Prostate gland (tissue), 2 donors: ENCODE measurements around the gene TKTL1.
"Not testable (repeated sequence)": the region's sequence is repeated elsewhere in the genome, so short reads cannot be mapped to it uniquely, and the experiment has no call there.

Source experiments
- POLR2A ChIP-seq: fragments of 450-650 bp; IDR thresholded peaks from one replicate; pipeline ENCODE4 v1.6.1; 2016; ENCODE audit warnings: antibody characterized with exemption, mild to moderate bottlenecking
- TF ChIP-seq, protein P1 (sequence below), 4 experiments: fragments of 200-600 bp in 2 of 4; fragments of 450-650 bp in 2 of 4; sonication (generic) in 2 of 4; IDR thresholded peaks; 1 replicate in 3 of 4; 2 replicates in 1 of 4; pipeline ENCODE4 v1.5.1; 2016 to 2019; ENCODE audit warnings: antibody characterized with exemption in 4 of 4, mild to moderate bottlenecking in 2 of 4, moderate library complexity in 2 of 4

DNA sequence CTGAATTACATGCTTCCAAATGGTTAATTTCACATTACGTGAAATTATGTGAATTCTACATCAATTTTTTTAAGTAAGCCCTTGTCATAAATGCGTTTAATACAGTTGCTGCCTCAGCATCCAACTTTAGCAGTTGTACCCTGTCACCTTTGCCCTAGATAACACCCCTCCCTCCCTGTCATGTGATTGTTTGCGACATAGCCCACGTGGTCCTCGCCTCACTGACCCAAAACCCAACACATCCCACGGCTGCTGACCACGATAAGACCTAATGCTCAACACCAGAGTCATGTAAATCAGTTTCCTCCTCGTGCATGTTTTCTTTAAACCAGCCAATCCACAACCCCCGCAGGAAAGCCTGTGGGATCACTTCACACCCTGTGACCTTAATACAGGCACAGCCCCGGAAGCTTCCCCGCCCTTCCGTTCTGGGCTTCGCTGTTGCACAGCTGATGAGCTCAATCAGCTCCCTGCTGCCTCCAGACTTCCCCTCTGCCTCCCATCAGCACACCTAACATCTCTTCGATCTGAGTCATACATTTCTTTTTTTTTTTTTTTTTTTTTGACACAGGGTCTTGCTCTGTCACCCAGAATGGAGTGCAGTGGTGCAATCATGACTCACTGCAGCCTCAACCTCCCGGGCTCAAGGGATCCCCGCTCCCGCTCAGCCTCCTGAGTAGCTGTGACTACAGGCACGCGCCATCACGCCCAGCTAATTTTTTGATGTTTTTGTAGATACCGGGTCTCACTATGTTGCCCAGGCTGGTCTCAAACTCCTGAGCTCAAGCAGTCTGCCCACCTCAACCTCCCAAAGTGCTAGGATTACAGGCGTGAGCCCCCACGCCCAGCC lies 10.9 kb upstream of the TKTL1 start:
- TF ChIP-seq, protein P1, sequence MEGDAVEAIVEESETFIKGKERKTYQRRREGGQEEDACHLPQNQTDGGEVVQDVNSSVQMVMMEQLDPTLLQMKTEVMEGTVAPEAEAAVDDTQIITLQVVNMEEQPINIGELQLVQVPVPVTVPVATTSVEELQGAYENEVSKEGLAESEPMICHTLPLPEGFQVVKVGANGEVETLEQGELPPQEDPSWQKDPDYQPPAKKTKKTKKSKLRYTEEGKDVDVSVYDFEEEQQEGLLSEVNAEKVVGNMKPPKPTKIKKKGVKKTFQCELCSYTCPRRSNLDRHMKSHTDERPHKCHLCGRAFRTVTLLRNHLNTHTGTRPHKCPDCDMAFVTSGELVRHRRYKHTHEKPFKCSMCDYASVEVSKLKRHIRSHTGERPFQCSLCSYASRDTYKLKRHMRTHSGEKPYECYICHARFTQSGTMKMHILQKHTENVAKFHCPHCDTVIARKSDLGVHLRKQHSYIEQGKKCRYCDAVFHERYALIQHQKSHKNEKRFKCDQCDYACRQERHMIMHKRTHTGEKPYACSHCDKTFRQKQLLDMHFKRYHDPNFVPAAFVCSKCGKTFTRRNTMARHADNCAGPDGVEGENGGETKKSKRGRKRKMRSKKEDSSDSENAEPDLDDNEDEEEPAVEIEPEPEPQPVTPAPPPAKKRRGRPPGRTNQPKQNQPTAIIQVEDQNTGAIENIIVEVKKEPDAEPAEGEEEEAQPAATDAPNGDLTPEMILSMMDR (IDR thresholded peaks at IDR 0.05): not testable (repeated sequence)
- TF ChIP-seq POLR2A: not testable (repeated sequence)
